ENCODE data around the gene TOR2A.

DNA sequence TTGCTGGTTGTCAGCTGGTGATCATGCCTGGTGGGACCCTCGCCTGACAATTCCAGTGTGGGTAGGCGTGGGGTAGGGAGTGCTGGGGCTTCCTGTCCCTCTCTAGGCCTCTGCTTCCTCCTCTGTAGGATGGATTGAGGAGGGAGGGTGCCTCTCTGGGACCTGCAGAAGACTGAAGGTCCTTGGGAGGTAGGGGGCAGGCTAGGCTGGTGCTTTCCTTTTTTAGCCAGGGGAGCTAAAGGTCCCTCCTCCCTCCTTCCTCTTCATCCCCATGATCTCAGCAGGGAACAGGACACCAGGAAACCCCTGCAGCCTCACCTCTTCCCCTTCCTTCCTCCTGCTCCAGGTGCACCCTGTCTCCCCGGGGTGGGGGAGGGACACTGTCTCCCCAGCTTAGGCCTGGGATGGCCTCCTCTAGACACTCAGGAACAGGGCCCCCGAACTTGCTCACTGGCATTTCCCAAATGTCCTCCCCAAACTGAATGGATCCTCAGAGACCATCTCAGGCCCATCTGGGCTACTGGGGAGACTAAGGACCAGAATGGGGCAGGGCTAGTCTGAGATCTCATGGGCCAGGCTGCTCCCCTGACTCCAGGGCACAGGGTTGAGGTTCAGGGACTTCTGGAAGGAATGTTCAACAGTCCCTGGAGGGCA, 35.0 kb upstream of the TOR2A start:
- TF ChIP-seq, protein P1, sequence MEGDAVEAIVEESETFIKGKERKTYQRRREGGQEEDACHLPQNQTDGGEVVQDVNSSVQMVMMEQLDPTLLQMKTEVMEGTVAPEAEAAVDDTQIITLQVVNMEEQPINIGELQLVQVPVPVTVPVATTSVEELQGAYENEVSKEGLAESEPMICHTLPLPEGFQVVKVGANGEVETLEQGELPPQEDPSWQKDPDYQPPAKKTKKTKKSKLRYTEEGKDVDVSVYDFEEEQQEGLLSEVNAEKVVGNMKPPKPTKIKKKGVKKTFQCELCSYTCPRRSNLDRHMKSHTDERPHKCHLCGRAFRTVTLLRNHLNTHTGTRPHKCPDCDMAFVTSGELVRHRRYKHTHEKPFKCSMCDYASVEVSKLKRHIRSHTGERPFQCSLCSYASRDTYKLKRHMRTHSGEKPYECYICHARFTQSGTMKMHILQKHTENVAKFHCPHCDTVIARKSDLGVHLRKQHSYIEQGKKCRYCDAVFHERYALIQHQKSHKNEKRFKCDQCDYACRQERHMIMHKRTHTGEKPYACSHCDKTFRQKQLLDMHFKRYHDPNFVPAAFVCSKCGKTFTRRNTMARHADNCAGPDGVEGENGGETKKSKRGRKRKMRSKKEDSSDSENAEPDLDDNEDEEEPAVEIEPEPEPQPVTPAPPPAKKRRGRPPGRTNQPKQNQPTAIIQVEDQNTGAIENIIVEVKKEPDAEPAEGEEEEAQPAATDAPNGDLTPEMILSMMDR (IDR thresholded peaks at IDR 0.05) = no peak
- no peak for TF ChIP-seq POLR2A (IDR thresholded peaks at IDR 0.05)

All from ovary (tissue), 3 donors.